KMS-11 (cell line): ENCODE results near the gene LARP4B.

Source experiments
- H2AFZ ChIP-seq: fragments of 200-600 bp; sonication (generic); 2 replicates; pipeline ENCODE4 v1.6.1; 2016; ENCODE audit warnings: antibody characterized with exemption, mixed run types, low read depth
- H3K27ac ChIP-seq: fragments of 200-600 bp; sonication (generic); 2 replicates; pipeline ENCODE4 v1.6.1; 2016; ENCODE audit warnings: mild to moderate bottlenecking, mixed run types
- H3K27me3 ChIP-seq: fragments of 200-600 bp; sonication (generic); 2 replicates; pipeline ENCODE4 v1.6.1; 2017; ENCODE audit warnings: mild to moderate bottlenecking, low read depth, mixed run types, moderate library complexity; ENCODE audit not compliant: insufficient read depth
- H3K36me3 ChIP-seq: fragments of 200-600 bp; sonication (generic); 2 replicates; pipeline ENCODE4 v1.6.1; 2017; ENCODE audit warnings: mild to moderate bottlenecking, mixed run types; ENCODE audit not compliant: insufficient read depth
- H3K4me1 ChIP-seq: fragments of 200-600 bp; sonication (generic); 2 replicates; pipeline ENCODE4 v1.6.1; 2016; ENCODE audit warnings: mild to moderate bottlenecking, low read depth, mixed run types; ENCODE audit not compliant: poor library complexity, severe bottlenecking
- H3K4me2 ChIP-seq: fragments of 200-600 bp; sonication (generic); 2 replicates; pipeline ENCODE4 v1.7.0; 2016; ENCODE audit warnings: mild to moderate bottlenecking, mixed run types
- H3K4me3 ChIP-seq: fragments of 200-600 bp; sonication (generic); IDR thresholded peaks from 2 replicates; pipeline ENCODE4 v1.6.1; 2017; ENCODE audit warnings: low read depth, low read length, mixed read lengths; ENCODE audit not compliant: insufficient read depth
- H3K79me2 ChIP-seq: fragments of 200-600 bp; sonication (generic); 2 replicates; pipeline ENCODE4 v1.6.1; 2016; ENCODE audit warnings: low read depth, mixed run types; ENCODE audit not compliant: insufficient read depth
- H3K9ac ChIP-seq: fragments of 200-600 bp; sonication (generic); 2 replicates; pipeline ENCODE4 v1.6.1; 2016; ENCODE audit warnings: mild to moderate bottlenecking, mixed run types
- H4K20me1 ChIP-seq: fragments of 200-600 bp; sonication (generic); 2 replicates; pipeline ENCODE4 v1.6.1; 2016; ENCODE audit warnings: mild to moderate bottlenecking, mixed run types; ENCODE audit not compliant: insufficient read depth
- TF ChIP-seq, protein P1 (sequence below): fragments of 200-600 bp; sonication (generic); conservative IDR thresholded peaks from 2 replicates; pipeline ENCODE4 v1.6.1; 2017; ENCODE audit warnings: low read depth, mild to moderate bottlenecking, antibody characterized with exemption, low read length, moderate library complexity, mixed read lengths

The LARP4B gene

DNA sequence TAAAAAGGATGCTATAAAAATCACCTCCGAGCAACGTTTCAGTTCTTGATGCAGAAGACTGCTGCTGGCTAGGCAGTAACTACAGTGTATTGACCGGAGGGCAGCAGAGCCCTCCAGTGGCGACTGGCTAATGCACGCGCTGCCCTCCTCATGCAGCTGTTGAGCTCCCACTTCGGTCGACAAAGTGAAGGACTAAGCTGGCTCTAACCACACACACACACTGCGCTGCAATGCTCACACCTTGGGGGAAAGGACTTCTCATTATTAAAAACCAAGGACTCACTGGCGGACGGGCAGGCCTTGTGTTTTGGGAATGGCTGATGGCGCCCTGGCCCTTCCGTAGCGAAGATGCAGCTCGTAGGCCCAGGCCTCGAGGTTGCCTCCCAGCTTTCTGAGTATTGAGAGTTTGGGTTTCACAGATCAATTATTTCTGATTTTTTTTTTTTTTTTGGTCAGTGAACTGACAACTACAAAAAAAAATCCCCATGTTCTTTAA is 121.1 kb downstream of the LARP4B start:
- no peak overlapping the region for H3K4me3 ChIP-seq
- peaks cover 14% of the 10 kb centered on the region; the same call in 1 of the 2 replicates for H3K36me3 ChIP-seq
- H3K79me2 ChIP-seq, result no peaks in the 10 kb centered on the region
- no peaks in the 10 kb centered on the region for H3K4me1 ChIP-seq
- no peak overlapping the region for H2AFZ ChIP-seq
- no peaks in the 10 kb centered on the region for H3K27me3 ChIP-seq
- TF ChIP-seq, protein P1, sequence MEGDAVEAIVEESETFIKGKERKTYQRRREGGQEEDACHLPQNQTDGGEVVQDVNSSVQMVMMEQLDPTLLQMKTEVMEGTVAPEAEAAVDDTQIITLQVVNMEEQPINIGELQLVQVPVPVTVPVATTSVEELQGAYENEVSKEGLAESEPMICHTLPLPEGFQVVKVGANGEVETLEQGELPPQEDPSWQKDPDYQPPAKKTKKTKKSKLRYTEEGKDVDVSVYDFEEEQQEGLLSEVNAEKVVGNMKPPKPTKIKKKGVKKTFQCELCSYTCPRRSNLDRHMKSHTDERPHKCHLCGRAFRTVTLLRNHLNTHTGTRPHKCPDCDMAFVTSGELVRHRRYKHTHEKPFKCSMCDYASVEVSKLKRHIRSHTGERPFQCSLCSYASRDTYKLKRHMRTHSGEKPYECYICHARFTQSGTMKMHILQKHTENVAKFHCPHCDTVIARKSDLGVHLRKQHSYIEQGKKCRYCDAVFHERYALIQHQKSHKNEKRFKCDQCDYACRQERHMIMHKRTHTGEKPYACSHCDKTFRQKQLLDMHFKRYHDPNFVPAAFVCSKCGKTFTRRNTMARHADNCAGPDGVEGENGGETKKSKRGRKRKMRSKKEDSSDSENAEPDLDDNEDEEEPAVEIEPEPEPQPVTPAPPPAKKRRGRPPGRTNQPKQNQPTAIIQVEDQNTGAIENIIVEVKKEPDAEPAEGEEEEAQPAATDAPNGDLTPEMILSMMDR, result no peak
- no peaks in the 10 kb centered on the region for H4K20me1 ChIP-seq
- H3K27ac ChIP-seq, result no peak overlapping the region
- no peak overlapping the region for H3K4me2 ChIP-seq
- H3K9ac ChIP-seq, result no peak overlapping the region

DNA sequence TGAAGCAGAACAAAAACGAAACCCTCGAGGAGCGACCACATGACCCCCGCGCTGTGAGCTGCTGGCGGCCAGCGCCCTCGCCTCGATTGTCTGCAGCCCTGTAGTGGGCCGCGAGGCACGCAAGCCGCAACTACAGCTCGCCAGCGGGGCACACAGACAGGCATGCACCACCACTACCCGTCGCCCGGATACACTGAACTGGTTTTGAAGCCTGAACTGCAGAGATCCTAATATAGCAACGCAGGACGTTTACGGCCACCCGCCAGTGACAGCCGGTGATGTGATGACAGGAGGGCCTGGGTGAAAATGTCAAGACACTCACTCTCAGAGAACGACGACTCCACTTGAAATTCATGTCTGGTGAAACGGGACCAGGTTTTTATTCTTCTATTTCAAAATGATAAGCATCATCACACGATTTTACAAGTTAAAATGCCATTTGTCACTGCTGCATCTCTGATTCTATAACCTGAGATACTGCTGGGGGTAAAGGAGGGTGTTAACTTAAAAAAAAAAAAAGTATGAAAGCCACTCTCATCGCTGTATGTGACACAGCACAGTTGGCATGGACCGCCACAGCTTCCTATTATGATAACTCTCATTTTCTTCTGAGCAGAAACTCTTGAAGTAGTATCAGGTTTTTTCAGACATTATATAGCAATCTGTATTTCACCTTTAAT is 121.7 kb downstream of the LARP4B start:
- Histone ChIP-seq H3K9ac (no peak overlapping the region), H3K4me3 (no peak overlapping the region), H4K20me1 (no peaks in the 10 kb centered on the region), H2AFZ (no peak overlapping the region), H3K27ac (no peak overlapping the region), H3K4me1 (no peaks in the 10 kb centered on the region), H3K4me2 (no peak overlapping the region), H3K79me2 (no peaks in the 10 kb centered on the region), H3K36me3 (peaks cover 14% of the 10 kb centered on the region; the same call in 1 of the 2 replicates), H3K27me3 (no peaks in the 10 kb centered on the region)
- TF ChIP-seq, protein P1, result no peak

DNA sequence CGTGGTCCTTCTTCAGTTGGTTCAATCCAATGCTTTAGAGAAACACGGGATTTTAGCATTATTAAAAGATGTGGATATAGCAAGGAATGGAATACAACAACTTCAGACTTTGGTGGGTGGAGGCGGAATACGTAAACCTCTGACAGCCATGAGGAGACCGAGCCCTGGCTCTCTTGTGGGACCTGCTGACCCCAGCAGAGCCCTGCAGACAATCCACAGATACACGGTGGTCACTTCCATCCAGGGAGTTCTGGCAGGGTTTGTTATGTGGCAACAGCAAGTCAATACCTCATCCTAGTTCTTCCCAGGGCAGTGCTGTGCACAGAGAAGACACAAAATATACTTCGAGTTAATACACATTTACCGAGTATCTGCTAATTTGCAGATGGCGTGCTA is 123.5 kb downstream of the LARP4B start:
- Histone ChIP-seq H3K36me3 (peaks cover 8% of the 10 kb centered on the region; the same call in 1 of the 2 replicates), H3K27ac (no peak overlapping the region)

DNA sequence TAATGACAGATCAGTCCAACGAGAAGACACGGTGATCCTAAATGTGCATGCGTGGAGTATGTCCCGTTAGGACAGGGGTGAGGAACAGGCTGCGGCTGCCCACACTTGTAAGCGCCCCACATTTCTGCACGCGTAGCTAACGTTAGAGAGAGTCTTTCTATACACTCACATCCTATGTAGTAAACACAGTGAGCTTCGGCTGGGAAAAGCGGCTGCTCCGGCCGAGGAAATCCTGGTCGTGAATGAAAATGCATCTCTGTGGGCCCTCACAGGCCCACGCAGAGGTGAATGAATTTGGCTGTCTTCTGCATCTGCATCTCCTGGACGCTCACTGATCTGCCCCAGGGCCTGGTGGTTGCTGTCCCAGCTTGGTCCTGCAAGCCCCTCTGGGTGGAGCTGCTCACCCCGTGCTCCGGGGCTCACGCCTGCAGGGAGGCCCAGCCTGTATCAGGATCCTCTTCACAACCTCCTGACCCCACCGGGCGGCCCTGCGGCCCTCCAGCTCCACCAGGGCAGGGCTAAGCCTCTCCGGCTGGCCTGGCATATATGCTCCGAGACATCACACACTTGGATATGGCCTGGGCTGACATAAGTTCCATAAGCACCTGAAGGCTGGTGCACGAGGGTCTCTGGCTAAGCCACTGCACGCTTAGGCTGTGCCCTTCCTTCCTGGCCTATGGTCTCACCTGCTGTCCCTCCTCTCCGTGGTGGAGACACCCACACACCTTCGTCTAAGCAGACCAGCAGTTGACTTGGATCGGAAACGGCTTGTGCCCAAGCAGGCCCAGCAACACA is 124.1 kb downstream of the LARP4B start:
- TF ChIP-seq, protein P1, result no peak
- H4K20me1 ChIP-seq, result no peaks in the 10 kb centered on the region
- H3K36me3 ChIP-seq, result 0 out of 2 replicates have a peak, but pooled peaks cover 2% of the 10 kb centered on the region
- H3K9ac ChIP-seq, result no peak overlapping the region
- H3K27me3 ChIP-seq, result no peaks in the 10 kb centered on the region
- no peak overlapping the region for H3K4me3 ChIP-seq
- H3K79me2 ChIP-seq, result no peaks in the 10 kb centered on the region
- H3K4me2 ChIP-seq, result no peak overlapping the region
- no peak overlapping the region for H3K27ac ChIP-seq
- H2AFZ ChIP-seq, result no peak overlapping the region
- H3K4me1 ChIP-seq, result no peaks in the 10 kb centered on the region

More for the DNA sequence above, 123.5 kb downstream of the LARP4B start:
- H3K4me2 ChIP-seq, result no peak overlapping the region
- H3K4me3 ChIP-seq, result no peak overlapping the region
- H3K27me3 ChIP-seq, result no peaks in the 10 kb centered on the region
- H3K79me2 ChIP-seq, result no peaks in the 10 kb centered on the region
- H2AFZ ChIP-seq, result no peak overlapping the region
- H3K9ac ChIP-seq, result no peak overlapping the region
- TF ChIP-seq, protein P1, result no peak
- no peaks in the 10 kb centered on the region for H4K20me1 ChIP-seq
- H3K4me1 ChIP-seq, result no peaks in the 10 kb centered on the region
